ENCODE results near the gene AUTS2. TPM values are rescaled to one million over a fixed set of nuclear protein-coding genes. Genes with fewer than 3 reads are reported as not detected.

The AUTS2 gene
- total RNA-seq, 1 donor from 2014 or later: 125 TPM

GRCh38 chr7:69656077-69656476 is 57.8 kb downstream of the AUTS2 start:
- no peak for TF ChIP-seq CTCF (IDR thresholded peaks at IDR 0.05; ENCODE audit: unreplicated experiment)
- H3K27me3 Mint-ChIP-seq: no peaks in the 10 kb centered on the region
- no peak overlapping the region for H3K4me3 Mint-ChIP-seq (ENCODE audit: low read depth)
- no peak overlapping the region for H3K27ac Mint-ChIP-seq
- H3K4me1 Mint-ChIP-seq (ENCODE audit: low read depth): peaks cover 50% of the 10 kb centered on the region
- no peaks in the 10 kb centered on the region for H3K9me3 Mint-ChIP-seq (ENCODE audit: low read depth)
- no peak for DNase-seq (ENCODE audit: low spot score, unreplicated experiment)
- H3K36me3 Mint-ChIP-seq (ENCODE audit: insufficient read depth): no peaks in the 10 kb centered on the region

GRCh38 chr7:69656890-69657289 is 58.6 kb downstream of the AUTS2 start:
- no peak for TF ChIP-seq CTCF (IDR thresholded peaks at IDR 0.05; ENCODE audit: unreplicated experiment)
- no peak for DNase-seq (ENCODE audit: low spot score, unreplicated experiment)
- Mint-ChIP-seq H3K27ac (peak overlapping the region; percentile 2), H3K36me3 (ENCODE audit: insufficient read depth) (no peaks in the 10 kb centered on the region), H3K9me3 (ENCODE audit: low read depth) (no peaks in the 10 kb centered on the region), H3K4me1 (ENCODE audit: low read depth) (peaks cover 49% of the 10 kb centered on the region), H3K4me3 (ENCODE audit: low read depth) (no peak overlapping the region), H3K27me3 (no peaks in the 10 kb centered on the region)

- Mint-ChIP-seq H3K27me3 (no peaks in the 10 kb centered on the region), H3K27ac (peak overlapping the region; percentile 2), H3K36me3 (ENCODE audit: insufficient read depth) (no peaks in the 10 kb centered on the region), H3K4me3 (ENCODE audit: low read depth) (no peak overlapping the region), H3K9me3 (ENCODE audit: low read depth) (no peaks in the 10 kb centered on the region), H3K4me1 (ENCODE audit: low read depth) (peaks cover 54% of the 10 kb centered on the region)
- no peak for TF ChIP-seq CTCF (IDR thresholded peaks at IDR 0.05; ENCODE audit: unreplicated experiment)
- DNase-seq (ENCODE audit: low spot score, unreplicated experiment): no peak
These were observed 59.1 kb downstream of the AUTS2 start for GRCh38 chr7:69657331-69657730.

GRCh38 chr7:69657985-69658384 is 59.7 kb downstream of the AUTS2 start:
- H3K27ac Mint-ChIP-seq: no peak overlapping the region
- no peak overlapping the region for H3K4me3 Mint-ChIP-seq (ENCODE audit: low read depth)
- no peak for DNase-seq (ENCODE audit: low spot score, unreplicated experiment)
- H3K36me3 Mint-ChIP-seq (ENCODE audit: insufficient read depth): no peaks in the 10 kb centered on the region
- H3K27me3 Mint-ChIP-seq: no peaks in the 10 kb centered on the region
- peaks cover 58% of the 10 kb centered on the region for H3K4me1 Mint-ChIP-seq (ENCODE audit: low read depth)
- H3K9me3 Mint-ChIP-seq (ENCODE audit: low read depth): no peaks in the 10 kb centered on the region
- TF ChIP-seq CTCF (IDR thresholded peaks at IDR 0.05; ENCODE audit: unreplicated experiment): no peak

GRCh38 chr7:69659983-69660382 is 61.7 kb downstream of the AUTS2 start:
- Mint-ChIP-seq H3K27ac (no peak overlapping the region), H3K4me1 (ENCODE audit: low read depth) (peaks cover 43% of the 10 kb centered on the region)
- no peak for DNase-seq (ENCODE audit: low spot score, unreplicated experiment)

More at GRCh38 chr7:69659983-69660382, 61.7 kb downstream of the AUTS2 start:
- H3K36me3 Mint-ChIP-seq (ENCODE audit: insufficient read depth): no peaks in the 10 kb centered on the region
- TF ChIP-seq CTCF (IDR thresholded peaks at IDR 0.05; ENCODE audit: unreplicated experiment): no peak
- no peaks in the 10 kb centered on the region for H3K27me3 Mint-ChIP-seq
- no peak overlapping the region for H3K4me3 Mint-ChIP-seq (ENCODE audit: low read depth)
- H3K9me3 Mint-ChIP-seq (ENCODE audit: low read depth): no peaks in the 10 kb centered on the region
